HG03135 (cell line): ENCODE data around the gene SELL.
"Not testable (repeated sequence)": the region's sequence is repeated elsewhere in the genome, so short reads cannot be mapped to it uniquely, and the experiment has no call there.

Source experiments
- ATAC-seq: cut with Tn5 transposase; IDR thresholded peaks from one replicate; pipeline ENCODE4 v1.9.1; 2021; ENCODE audit warnings: mild to moderate bottlenecking, moderate library complexity; ENCODE audit not compliant: unreplicated experiment

The SELL gene

DNA sequence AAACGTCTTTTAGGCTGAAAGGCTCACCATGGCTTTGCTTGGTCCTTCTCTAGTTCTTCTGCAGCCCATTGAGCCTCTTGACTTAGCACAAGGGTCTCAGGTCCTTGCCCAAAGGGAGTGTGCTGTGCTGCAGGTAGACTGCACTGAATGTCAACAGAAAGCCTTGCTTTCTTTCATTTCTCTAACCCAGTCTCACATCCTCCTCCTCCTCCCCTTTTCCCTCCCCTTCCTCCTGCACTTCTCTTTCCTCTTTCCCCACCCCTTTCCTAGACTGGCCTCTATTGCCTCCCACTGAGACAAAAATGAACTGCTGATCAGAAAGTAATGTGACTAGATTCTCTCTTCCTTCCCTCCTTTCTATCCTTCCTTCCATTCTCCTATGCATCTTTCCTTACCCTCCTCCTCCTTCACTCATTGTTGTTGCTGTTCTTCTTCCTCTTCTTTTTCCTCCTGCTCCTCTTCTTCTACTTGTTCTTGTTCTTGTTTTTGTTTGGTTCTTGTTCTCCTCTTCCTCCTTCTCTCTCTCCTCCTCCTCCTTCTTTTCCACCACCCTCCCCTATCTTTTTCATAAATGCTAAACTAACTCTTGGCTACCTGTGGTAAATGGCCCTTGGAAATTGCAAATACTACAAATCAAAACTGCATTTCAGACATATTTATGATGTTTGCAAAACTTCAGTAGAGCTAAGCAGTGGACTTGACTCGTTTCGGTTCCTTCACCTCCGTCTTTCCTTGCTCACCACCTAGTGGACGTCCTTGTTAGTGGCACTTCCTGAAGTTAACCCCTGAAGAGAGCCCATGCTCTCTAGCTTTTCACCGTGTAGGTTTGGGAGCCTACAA is at the start of gene SELL:
TSS of gene SELL (minus strand) at position 152 of the 840 bp plus-strand sequence. CDS start at position 30, 122 bp downstream.
- ATAC-seq = peak; percentile 67

GRCh38 chr1:169759038-169759437 is 47.6 kb upstream of the SELL start:
- no peak for ATAC-seq

DNA sequence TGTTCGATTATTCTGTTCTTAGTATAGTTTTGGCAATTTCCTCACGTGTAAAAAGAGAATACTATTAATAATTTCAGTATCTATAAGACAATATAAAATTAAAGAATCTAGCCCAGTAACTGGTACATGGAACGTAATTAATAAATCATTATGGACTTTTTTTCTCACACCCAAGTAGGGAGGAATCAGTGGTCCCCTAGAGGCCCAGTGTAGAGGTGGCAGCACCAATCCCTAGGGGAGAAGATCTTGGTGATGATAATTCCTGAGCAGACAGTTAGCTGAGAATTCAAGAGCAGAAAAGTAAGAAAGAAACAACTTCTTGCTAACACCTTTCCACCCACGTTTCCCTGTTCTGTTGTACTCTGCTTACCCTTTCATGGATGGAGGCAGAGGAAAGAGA is 42.1 kb upstream of the SELL start:
- ATAC-seq = no peak

DNA sequence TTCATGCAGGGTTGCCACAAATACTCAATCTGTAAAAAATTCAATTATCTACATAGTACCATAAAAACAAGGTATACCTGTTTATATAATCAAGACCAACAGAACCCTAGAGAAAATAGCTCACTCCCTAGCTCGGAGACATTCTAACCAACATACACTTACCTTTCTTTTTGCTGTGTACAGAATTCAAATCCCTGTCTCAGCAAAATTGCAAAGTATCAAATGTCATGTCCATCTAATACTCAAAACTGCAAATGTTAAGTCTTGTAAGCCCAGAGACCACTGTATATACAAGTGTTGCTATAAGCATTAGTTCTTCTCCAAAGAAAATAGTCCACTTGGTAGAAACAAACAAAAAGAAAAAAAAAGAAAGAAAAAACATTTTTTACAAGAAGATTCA is 38.6 kb upstream of the SELL start:
- no peak for ATAC-seq

GRCh38 chr1:169746550-169746949 is 35.1 kb upstream of the SELL start:
- ATAC-seq = no peak

GRCh38 chr1:169745015-169745861 is 33.8 kb upstream of the SELL start:
- no peak for ATAC-seq

- ATAC-seq = no peak
Observed at GRCh38 chr1:169741666-169742394, 30.4 kb upstream of the SELL start.

DNA sequence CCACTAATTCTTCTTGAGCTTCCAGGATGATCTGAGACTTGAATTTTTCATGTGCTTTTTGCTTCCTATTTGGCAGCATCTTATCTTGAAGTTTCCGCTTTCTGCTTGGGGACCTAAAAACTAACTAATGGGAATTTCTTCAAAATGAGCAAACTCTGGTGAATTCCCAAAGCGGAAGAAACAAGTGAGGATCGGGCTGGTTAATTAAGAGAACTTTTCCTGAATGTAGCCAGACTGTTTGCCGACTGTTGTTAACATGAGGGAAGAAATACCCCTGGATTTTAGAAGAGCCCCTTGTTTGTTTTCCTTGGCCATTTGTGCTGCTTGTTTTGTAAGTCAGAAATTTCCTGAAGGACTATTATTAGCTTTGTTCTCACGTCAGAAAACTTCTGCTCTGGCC is 28.6 kb upstream of the SELL start:
- no peak for ATAC-seq

DNA sequence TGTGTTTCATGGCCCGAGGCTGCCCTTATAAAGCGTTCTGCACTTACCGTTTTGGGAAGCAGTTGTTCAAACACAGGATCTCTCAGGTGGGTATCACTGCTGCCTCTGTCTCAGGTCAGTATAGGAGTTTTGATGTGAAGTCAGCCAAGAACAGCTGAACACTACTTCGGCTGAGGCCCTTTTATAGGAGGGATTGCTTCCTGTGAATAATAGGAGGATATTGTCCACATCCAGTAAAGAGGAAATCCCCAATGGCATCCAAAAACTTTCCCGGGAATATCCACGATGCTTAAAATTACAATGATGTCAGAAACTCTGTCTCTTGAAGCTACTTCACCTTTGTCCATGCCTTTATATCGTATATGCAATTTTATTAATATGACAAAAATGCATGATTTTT is 22.5 kb upstream of the SELL start, which contains the start of gene SELE:
TSS of gene SELE (minus strand) at position 156 of the 400 bp plus-strand sequence. CDS start 467 bp downstream, outside the sequence.
- no peak for ATAC-seq

DNA sequence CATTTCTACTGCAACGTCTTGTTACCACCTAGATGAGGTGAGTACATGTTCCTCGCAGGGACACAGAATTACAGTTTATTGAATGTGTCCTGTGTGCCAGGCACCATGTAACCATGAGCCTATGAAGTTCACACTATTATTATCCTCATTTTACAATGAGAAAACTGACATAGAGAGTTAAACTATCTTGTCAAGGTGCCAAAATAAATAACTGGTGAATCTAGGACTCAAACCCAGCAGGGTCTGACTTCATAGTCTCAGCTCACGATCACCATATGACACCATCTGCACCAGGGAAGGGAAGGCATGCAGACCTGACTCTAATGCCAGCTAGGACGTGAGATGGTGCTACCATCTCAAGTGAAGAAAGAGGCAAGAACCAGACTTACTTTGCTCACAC is 20.0 kb upstream of the SELL start:
- ATAC-seq = no peak

- no peak for ATAC-seq
Observed at GRCh38 chr1:169729991-169730390, 18.6 kb upstream of the SELL start.

GRCh38 chr1:169727307-169727706 is 15.9 kb upstream of the SELL start:
- no peak for ATAC-seq

DNA sequence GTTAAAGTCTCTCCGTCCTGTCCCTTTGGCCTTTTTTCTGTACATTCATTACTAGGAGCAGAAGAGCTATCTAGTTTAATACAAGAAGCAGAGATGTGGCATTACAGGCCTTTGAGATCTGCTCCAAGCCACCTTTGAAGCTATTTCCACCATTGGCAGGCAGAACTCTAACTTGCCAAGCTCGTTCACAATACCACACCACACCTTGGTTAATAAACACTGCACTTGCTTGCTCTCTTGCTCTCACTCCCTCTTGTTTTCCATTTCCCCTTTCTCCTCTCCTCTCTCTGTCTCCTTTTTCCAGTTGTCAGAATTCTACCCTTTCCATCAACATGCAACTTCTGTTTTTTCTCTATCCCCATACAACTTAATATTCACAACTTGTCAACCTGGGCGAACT is 15.4 kb upstream of the SELL start:
- ATAC-seq = no peak

GRCh38 chr1:169725930-169726329 is 14.5 kb upstream of the SELL start:
- ATAC-seq = no peak

GRCh38 chr1:169724168-169724567 is 12.7 kb upstream of the SELL start:
- no peak for ATAC-seq

DNA sequence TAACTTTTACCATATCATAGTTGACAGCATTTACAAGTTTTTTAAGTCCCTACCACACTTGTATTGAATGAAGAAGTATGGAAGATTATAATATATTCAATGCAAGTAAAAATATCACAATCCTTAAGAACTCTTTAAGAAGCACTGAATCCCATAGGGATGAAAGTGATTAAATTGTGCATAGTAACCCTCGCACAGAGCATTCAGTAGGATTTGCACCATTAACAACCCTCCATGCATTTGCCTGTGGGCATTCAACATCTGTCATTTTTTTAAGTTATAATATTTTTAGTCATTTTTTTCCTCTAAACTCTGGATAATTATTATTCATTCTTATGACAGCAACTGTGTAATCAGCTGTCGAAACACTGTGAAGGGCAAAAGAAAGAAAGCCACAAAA is 12.3 kb upstream of the SELL start:
- no peak for ATAC-seq

DNA sequence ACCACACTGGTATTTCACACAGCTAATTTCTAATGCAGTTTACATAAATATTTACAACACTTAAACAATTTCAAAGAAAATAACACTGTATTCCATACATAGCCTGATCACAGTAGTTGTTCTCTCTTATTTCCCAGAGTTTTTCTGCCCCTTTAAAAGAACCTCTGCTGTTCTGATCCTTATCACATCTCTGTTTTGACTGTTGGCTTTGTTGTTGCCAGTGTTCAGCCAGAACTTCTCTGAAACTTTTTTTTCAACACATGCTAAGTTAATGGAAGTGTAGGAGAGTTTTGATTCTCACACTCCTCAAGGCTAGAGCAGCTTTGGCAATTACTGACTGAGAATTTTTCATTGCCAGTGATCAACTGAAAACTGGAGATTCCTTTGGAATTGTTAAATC is 11.4 kb upstream of the SELL start:
- ATAC-seq = no peak

DNA sequence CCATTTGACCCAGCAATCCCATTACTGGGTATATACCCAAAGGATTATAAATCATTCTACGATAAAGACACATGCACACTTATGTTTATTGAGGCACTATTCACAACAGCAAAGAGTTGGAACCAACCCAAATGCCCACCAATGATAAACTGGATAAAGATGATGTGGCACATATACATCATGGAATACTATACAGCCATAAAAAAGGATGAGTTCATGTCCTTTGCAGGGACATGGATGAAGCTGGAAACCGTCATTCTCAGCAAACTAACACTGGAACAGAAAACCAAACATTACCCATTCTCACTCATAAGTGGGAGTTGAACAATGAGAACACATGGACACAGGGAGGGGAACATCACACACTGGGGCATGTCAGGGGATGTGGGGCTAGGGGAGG is 3.7 kb upstream of the SELL start:
- not testable (repeated sequence) for ATAC-seq

DNA sequence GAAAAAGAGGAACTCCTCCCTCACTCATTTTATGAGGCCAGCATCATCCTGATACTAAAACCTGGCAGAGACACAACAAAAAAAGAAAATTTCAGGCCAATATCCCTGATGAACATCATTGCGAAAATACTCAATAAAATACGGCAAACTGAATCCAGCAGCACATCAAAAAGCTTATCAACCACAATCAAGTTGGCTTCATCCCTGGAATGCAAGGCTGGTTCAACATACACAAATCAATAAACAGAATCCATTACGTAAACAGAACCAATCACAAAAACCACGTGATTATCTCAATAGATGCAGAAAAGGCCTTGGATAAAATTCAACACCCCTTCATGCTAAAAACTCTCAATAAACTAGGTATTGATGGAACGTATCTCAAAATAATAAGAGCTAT is 1.7 kb upstream of the SELL start:
- not testable (repeated sequence) for ATAC-seq

- no peak for ATAC-seq
Observed at GRCh38 chr1:169712309-169712631, 850 bp upstream of the SELL start.

DNA sequence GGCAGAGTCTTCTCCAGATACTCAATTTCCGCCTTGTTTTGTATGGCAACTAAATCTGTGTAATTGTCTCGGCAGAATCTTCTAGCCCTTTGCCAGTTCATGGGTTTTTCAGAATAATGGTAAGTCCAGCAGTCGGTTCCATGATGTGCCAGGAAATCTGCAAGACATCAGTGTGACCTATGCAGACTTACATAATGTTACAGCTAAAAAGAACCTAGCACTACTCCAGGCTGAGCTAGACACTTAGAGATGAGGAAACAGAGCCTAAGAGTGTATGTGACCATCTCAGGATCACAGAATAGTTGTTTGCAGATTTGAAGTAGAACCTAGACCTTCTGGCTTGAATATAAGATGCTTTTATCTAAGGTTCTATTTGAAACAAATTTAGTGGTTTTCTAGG is 2.8 kb downstream of the SELL start:
- no peak for ATAC-seq
